ENCODE measurements around the gene DCAF6.

The DCAF6 gene

GRCh38 chr1:168031198-168031597, 94.7 kb downstream of the DCAF6 start:
- H3K4me1 ChIP-seq (ENCODE audit: control insufficient read depth in 1 of 2, insufficient read depth in 2 of 2, low read length in 2 of 2) = no peaks in the 10 kb centered on the region
- no peak overlapping the region for H2BK120ac ChIP-seq (ENCODE audit: insufficient read depth, low read length, poor library complexity)
- H4K8ac ChIP-seq (ENCODE audit: low read depth, low read length) = no peak overlapping the region
- H3K9ac ChIP-seq (ENCODE audit: low read length) = no peak overlapping the region
- H2BK12ac ChIP-seq (ENCODE audit: low read length) = no peak overlapping the region
- no peak overlapping the region for H3K23ac ChIP-seq (ENCODE audit: low read length)
- no peak overlapping the region for H4K12ac ChIP-seq (ENCODE audit: low read depth, low read length)
- H3K4me2 ChIP-seq (ENCODE audit: low read length) = no peak overlapping the region
- no peaks in the 10 kb centered on the region for H3K79me1 ChIP-seq (ENCODE audit: low read length)
- no peak for DNase-seq
- H2AFZ ChIP-seq (ENCODE audit: insufficient read depth, low read length, poor library complexity) = no peak overlapping the region
- H3K27me3 ChIP-seq (ENCODE audit: insufficient read depth, low read length) = no peaks in the 10 kb centered on the region
- whole genome bisulfite sequencing (ENCODE audit: extremely low coverage, insufficient coverage, insufficient read length) = no CpG with 5 or more reads among the region's 5 CpGs
- no peaks in the 10 kb centered on the region for H3K79me2 ChIP-seq (ENCODE audit: control insufficient read depth, insufficient read depth, low read length, poor library complexity)
- no peak overlapping the region for H3K18ac ChIP-seq (ENCODE audit: low read length)
- no peaks in the 10 kb centered on the region for H3K9me3 ChIP-seq (ENCODE audit: insufficient read depth, low read depth, low read length)
- no peak overlapping the region for H3K27ac ChIP-seq (ENCODE audit: low read depth, low read length)
- no peak overlapping the region for H2BK5ac ChIP-seq (ENCODE audit: low read depth, low read length, poor library complexity)
- H2AK5ac ChIP-seq (ENCODE audit: low read length) = no peak overlapping the region
- H3K4ac ChIP-seq (ENCODE audit: low read depth, low read length) = no peak overlapping the region
- no peak overlapping the region for H3K14ac ChIP-seq (ENCODE audit: low read length)
- H3K4me3 ChIP-seq (ENCODE audit: low read depth, low read length) = no peak overlapping the region
- peaks cover 3 to 6% of the 10 kb centered on the region in 2 experiments for H3K36me3 ChIP-seq (ENCODE audit: control insufficient read depth in 1 of 2, insufficient read depth in 2 of 2, low read length in 2 of 2)
- H4K91ac ChIP-seq (ENCODE audit: low read depth, low read length) = no peak overlapping the region

GRCh38 chr1:168031627-168032026, 95.1 kb downstream of the DCAF6 start:
- no peak overlapping the region for H2BK120ac ChIP-seq (ENCODE audit: insufficient read depth, low read length, poor library complexity)
- H2BK5ac ChIP-seq (ENCODE audit: low read depth, low read length, poor library complexity) = no peak overlapping the region
- H4K8ac ChIP-seq (ENCODE audit: low read depth, low read length) = no peak overlapping the region
- no peak overlapping the region for H3K4ac ChIP-seq (ENCODE audit: low read depth, low read length)
- no peak overlapping the region for H3K14ac ChIP-seq (ENCODE audit: low read length)
- H3K79me1 ChIP-seq (ENCODE audit: low read length) = no peaks in the 10 kb centered on the region
- H3K4me1 ChIP-seq (ENCODE audit: control insufficient read depth in 1 of 2, insufficient read depth in 2 of 2, low read length in 2 of 2) = no peaks in the 10 kb centered on the region
- H3K36me3 ChIP-seq (ENCODE audit: control insufficient read depth in 1 of 2, insufficient read depth in 2 of 2, low read length in 2 of 2) = peaks cover 3 to 6% of the 10 kb centered on the region in 2 experiments
- H3K27me3 ChIP-seq (ENCODE audit: insufficient read depth, low read length) = no peaks in the 10 kb centered on the region
- H3K9ac ChIP-seq (ENCODE audit: low read length) = no peak overlapping the region
- no peak overlapping the region for H4K91ac ChIP-seq (ENCODE audit: low read depth, low read length)
- no peak overlapping the region for H2BK12ac ChIP-seq (ENCODE audit: low read length)
- DNase-seq = no peak
- no peak overlapping the region for H3K27ac ChIP-seq (ENCODE audit: low read depth, low read length)
- H3K79me2 ChIP-seq (ENCODE audit: control insufficient read depth, insufficient read depth, low read length, poor library complexity) = no peaks in the 10 kb centered on the region
- H4K12ac ChIP-seq (ENCODE audit: low read depth, low read length) = no peak overlapping the region
- H3K9me3 ChIP-seq (ENCODE audit: insufficient read depth, low read depth, low read length) = no peaks in the 10 kb centered on the region
- H3K23ac ChIP-seq (ENCODE audit: low read length) = no peak overlapping the region
- no CpG with 5 or more reads among the region's 4 CpGs for WGBS (ENCODE audit: extremely low coverage, insufficient coverage, insufficient read length)
- no peak overlapping the region for H3K4me2 ChIP-seq (ENCODE audit: low read length)
- no peak overlapping the region for H2AK5ac ChIP-seq (ENCODE audit: low read length)
- H2AFZ ChIP-seq (ENCODE audit: insufficient read depth, low read length, poor library complexity) = no peak overlapping the region
- H3K18ac ChIP-seq (ENCODE audit: low read length) = no peak overlapping the region
- no peak overlapping the region for H3K4me3 ChIP-seq (ENCODE audit: low read depth, low read length)

GRCh38 chr1:168032029-168032428, 95.5 kb downstream of the DCAF6 start:
- H3K14ac ChIP-seq (ENCODE audit: low read length) = no peak overlapping the region
- no peak for DNase-seq
- no CpG with 5 or more reads among the region's 1 CpG for WGBS (ENCODE audit: extremely low coverage, insufficient coverage, insufficient read length)

GRCh38 chr1:168035345-168035744, 98.9 kb downstream of the DCAF6 start:
- no peak for DNase-seq
- Histone ChIP-seq H3K79me1 (ENCODE audit: low read length) (no peaks in the 10 kb centered on the region), H3K4me1 (ENCODE audit: control insufficient read depth in 1 of 2, insufficient read depth in 2 of 2, low read length in 2 of 2) (no peaks in the 10 kb centered on the region), H3K4me3 (ENCODE audit: low read depth, low read length) (no peak overlapping the region), H3K4me2 (ENCODE audit: low read length) (no peak overlapping the region), H3K18ac (ENCODE audit: low read length) (no peak overlapping the region), H3K14ac (ENCODE audit: low read length) (no peak overlapping the region), H3K23ac (ENCODE audit: low read length) (no peak overlapping the region), H3K9me3 (ENCODE audit: insufficient read depth, low read depth, low read length) (no peaks in the 10 kb centered on the region), H3K36me3 (ENCODE audit: control insufficient read depth in 1 of 2, insufficient read depth in 2 of 2, low read length in 2 of 2) (peaks cover 2 to 3% of the 10 kb centered on the region in 2 experiments), H2BK5ac (ENCODE audit: low read depth, low read length, poor library complexity) (no peak overlapping the region), H2AK5ac (ENCODE audit: low read length) (no peak overlapping the region), H3K4ac (ENCODE audit: low read depth, low read length) (no peak overlapping the region), H3K27me3 (ENCODE audit: insufficient read depth, low read length) (no peaks in the 10 kb centered on the region), H3K27ac (ENCODE audit: low read depth, low read length) (no peak overlapping the region), H2BK120ac (ENCODE audit: insufficient read depth, low read length, poor library complexity) (no peak overlapping the region), H4K91ac (ENCODE audit: low read depth, low read length) (no peak overlapping the region), H2AFZ (ENCODE audit: insufficient read depth, low read length, poor library complexity) (no peak overlapping the region), H2BK12ac (ENCODE audit: low read length) (no peak overlapping the region), H4K8ac (ENCODE audit: low read depth, low read length) (no peak overlapping the region), H4K12ac (ENCODE audit: low read depth, low read length) (no peak overlapping the region), H3K79me2 (ENCODE audit: control insufficient read depth, insufficient read depth, low read length, poor library complexity) (no peaks in the 10 kb centered on the region), H3K9ac (ENCODE audit: low read length) (no peak overlapping the region)
- no CpG with 5 or more reads among the region's 5 CpGs for WGBS (ENCODE audit: extremely low coverage, insufficient coverage, insufficient read length)

More at GRCh38 chr1:168032029-168032428, 95.5 kb downstream of the DCAF6 start:
- Histone ChIP-seq H3K9ac (ENCODE audit: low read length) (no peak overlapping the region), H3K27ac (ENCODE audit: low read depth, low read length) (no peak overlapping the region), H2BK120ac (ENCODE audit: insufficient read depth, low read length, poor library complexity) (no peak overlapping the region), H3K4ac (ENCODE audit: low read depth, low read length) (no peak overlapping the region), H3K79me1 (ENCODE audit: low read length) (no peaks in the 10 kb centered on the region), H3K4me2 (ENCODE audit: low read length) (no peak overlapping the region), H2AK5ac (ENCODE audit: low read length) (no peak overlapping the region), H3K4me3 (ENCODE audit: low read depth, low read length) (no peak overlapping the region), H3K23ac (ENCODE audit: low read length) (no peak overlapping the region), H3K4me1 (ENCODE audit: control insufficient read depth in 1 of 2, insufficient read depth in 2 of 2, low read length in 2 of 2) (no peaks in the 10 kb centered on the region), H3K79me2 (ENCODE audit: control insufficient read depth, insufficient read depth, low read length, poor library complexity) (no peaks in the 10 kb centered on the region), H2AFZ (ENCODE audit: insufficient read depth, low read length, poor library complexity) (no peak overlapping the region), H4K91ac (ENCODE audit: low read depth, low read length) (no peak overlapping the region), H2BK5ac (ENCODE audit: low read depth, low read length, poor library complexity) (no peak overlapping the region), H3K27me3 (ENCODE audit: insufficient read depth, low read length) (no peaks in the 10 kb centered on the region), H3K18ac (ENCODE audit: low read length) (no peak overlapping the region), H3K36me3 (ENCODE audit: control insufficient read depth in 1 of 2, insufficient read depth in 2 of 2, low read length in 2 of 2) (peaks cover 3 to 6% of the 10 kb centered on the region in 2 experiments), H3K9me3 (ENCODE audit: insufficient read depth, low read depth, low read length) (no peaks in the 10 kb centered on the region), H4K12ac (ENCODE audit: low read depth, low read length) (no peak overlapping the region), H4K8ac (ENCODE audit: low read depth, low read length) (no peak overlapping the region), H2BK12ac (ENCODE audit: low read length) (no peak overlapping the region)

All from trophoblast cell (in vitro differentiated cells and primary cell).